Ishikawa (cell line): ENCODE measurements around the gene SLC7A10.

Experiments
- CEBPB ChIP-seq: IDR thresholded peaks from 2 replicates; pipeline ENCODE4 v1.6.1; 2012
- EGR1 ChIP-seq: IDR thresholded peaks from 2 replicates; pipeline ENCODE4 v1.6.1; 2012
- EP300 ChIP-seq: IDR thresholded peaks from 2 replicates; pipeline ENCODE4 v1.6.1; 2012; ENCODE audit warnings: borderline replicate concordance
- FOXM1 ChIP-seq: IDR thresholded peaks from 2 replicates; pipeline ENCODE4 v1.6.1; 2012; ENCODE audit warnings: low read depth, borderline replicate concordance
- MAX ChIP-seq: IDR thresholded peaks from 2 replicates; pipeline ENCODE4 v1.6.1; 2012
- NFIC ChIP-seq: IDR thresholded peaks from 2 replicates; pipeline ENCODE4 v1.6.1; 2012
- RAD21 ChIP-seq: IDR thresholded peaks from 2 replicates; pipeline ENCODE4 v1.6.1; 2012; ENCODE audit warnings: low read depth
- REST ChIP-seq: IDR thresholded peaks from 2 replicates; pipeline ENCODE4 v1.6.1; 2012; ENCODE audit warnings: low read depth, mild to moderate bottlenecking
- TAF1 ChIP-seq: IDR thresholded peaks from 2 replicates; pipeline ENCODE4 v1.6.1; 2012; ENCODE audit warnings: low read depth, mild to moderate bottlenecking
- TCF12 ChIP-seq: IDR thresholded peaks from 2 replicates; pipeline ENCODE4 v1.6.1; 2012; ENCODE audit warnings: low read depth
- ZBTB7A ChIP-seq: IDR thresholded peaks from 2 replicates; pipeline ENCODE4 v1.6.1; 2012; ENCODE audit warnings: low read depth

DNA sequence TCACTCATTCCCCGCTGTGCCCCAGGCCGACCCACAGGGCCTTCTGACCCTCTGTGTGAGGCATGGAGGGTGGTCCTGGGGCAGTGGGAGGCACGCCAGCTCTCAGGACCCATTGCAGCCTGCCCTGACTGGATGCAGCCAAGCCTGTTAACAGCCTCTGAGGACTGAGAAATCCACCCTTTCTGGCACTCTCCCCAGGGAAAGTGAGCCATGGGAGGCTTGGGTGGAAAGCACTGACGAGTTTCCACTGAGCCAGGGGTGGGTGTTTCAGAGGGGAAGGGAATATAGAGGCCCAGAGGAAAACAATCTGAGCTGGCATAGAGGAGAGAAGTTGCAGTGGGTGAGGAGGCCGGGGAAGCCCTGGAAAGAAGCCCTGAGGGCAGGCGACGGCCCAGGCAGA, 30.6 kb upstream of the SLC7A10 start:
- no peak for TF ChIP-seq EGR1
- no peak for TF ChIP-seq RAD21
- no peak for TF ChIP-seq EP300
- TF ChIP-seq TAF1 = no peak
- no peak for TF ChIP-seq MAX
- TF ChIP-seq ZBTB7A = no peak
- no peak for TF ChIP-seq REST
- TF ChIP-seq CEBPB = no peak
- TF ChIP-seq FOXM1 = no peak
- TF ChIP-seq TCF12 = no peak
- TF ChIP-seq NFIC = no peak
